GM12874 (cell line): ENCODE data around the gene STXBP1.

Experiments used
- CTCF ChIP-seq: IDR thresholded peaks from 2 replicates; pipeline ENCODE4 v1.5.1; 2011; ENCODE audit warnings: low read depth, mild to moderate bottlenecking, control low read depth, low read length, moderate library complexity; ENCODE audit not compliant: insufficient read depth

STXBP1 gene

GRCh38 chr9:127571971-127572370, 40.1 kb upstream of the STXBP1 start:
- no peak for TF ChIP-seq CTCF

DNA sequence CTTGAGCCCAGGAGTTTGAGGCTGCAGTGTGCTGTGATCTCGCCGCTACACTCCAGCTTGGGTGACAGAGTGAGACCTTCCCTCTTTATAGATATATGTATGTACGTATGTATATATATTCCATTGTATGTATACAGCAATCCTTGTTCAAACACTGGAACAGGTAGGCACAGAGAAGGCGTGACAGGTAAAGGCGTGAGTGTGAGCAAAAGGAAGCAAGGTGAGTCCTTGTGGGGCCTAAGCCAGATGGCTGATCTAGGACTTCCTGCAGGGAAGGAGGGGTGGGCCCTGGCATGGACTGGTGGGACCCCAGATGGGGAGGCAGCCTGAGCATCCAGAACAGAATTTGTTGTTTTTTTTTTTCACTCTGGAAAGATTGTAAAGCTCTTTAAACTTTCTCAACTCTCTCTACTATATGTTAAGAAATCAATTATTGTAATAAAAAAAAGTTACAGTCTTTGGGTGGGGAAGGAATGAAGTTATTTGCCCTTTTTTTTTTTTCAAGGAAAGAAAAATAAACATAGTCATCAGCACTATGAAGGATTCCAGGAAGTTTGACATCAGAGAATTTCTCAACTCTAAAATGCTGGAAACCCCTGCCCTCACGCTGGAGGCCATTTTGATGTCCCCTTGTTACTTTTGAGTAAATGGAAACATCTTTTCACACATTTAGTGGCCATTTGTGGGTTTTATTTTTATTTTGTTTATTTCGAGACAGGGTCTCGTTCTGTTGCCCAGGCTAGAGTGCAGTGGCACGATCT, 38.9 kb upstream of the STXBP1 start:
- TF ChIP-seq CTCF: no peak

DNA sequence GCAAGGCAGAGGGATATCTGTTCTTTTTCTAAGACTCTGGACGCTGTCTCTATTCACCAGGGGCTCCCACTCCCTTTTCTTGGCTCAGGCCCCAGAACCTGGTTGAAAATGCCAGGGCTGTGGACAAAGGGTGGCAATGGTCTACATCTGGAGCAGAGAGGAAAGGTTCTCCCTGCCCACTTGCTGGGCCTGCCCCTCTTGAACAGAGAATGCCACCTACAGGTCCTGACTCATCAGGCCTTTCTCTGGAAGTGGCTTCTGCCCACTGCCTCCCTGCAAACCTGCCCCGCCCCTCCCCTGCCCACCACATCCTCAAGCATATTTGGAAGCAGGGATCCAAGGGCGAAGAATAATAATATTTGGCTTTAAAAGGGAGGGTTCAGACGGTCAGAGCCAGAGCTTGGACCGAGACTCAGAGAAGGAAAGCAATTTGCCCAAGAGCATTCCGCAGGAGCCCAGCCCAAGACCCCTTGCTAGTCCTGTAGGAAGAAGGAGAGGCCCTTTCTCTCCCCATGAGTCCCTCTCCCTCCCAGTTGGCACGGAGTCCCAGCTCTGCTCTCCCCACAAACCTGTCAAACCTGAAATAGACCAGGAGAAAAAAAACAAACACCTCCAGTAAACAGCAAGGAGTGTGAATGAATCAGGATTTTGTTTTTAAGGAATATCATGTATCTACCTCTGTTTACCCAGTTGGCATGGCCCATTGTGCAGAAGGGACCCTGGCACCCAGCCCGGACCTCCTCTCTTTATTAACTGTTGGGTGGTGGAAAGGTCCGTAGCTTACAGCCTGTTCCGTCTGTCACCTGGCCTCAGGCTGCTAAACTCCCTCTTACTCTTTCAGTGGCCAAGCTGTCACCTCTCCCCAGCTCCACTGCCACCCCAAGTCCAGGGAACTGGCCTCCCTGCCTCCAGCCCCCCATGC, 37.7 kb upstream of the STXBP1 start:
- no peak for TF ChIP-seq CTCF

GRCh38 chr9:127575875-127576778, 36.0 kb upstream of the STXBP1 start:
- TF ChIP-seq CTCF: no peak

DNA sequence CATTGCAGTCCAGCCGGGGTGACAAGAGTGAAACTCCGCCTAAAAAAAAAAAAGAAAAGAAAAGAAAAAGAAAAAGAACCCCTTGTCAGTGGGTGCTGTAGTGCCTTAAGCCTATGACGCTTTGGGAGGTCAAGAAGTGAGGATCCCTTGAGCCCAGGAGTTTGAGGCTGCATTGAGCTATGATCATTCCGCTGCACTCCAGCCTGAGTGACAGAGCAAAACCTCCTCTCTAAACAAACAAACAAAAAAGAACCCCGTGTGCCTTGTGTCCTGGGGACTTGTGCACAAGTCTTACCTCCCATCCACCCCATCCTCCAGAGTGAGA, 33.5 kb upstream of the STXBP1 start:
- no peak for TF ChIP-seq CTCF

DNA sequence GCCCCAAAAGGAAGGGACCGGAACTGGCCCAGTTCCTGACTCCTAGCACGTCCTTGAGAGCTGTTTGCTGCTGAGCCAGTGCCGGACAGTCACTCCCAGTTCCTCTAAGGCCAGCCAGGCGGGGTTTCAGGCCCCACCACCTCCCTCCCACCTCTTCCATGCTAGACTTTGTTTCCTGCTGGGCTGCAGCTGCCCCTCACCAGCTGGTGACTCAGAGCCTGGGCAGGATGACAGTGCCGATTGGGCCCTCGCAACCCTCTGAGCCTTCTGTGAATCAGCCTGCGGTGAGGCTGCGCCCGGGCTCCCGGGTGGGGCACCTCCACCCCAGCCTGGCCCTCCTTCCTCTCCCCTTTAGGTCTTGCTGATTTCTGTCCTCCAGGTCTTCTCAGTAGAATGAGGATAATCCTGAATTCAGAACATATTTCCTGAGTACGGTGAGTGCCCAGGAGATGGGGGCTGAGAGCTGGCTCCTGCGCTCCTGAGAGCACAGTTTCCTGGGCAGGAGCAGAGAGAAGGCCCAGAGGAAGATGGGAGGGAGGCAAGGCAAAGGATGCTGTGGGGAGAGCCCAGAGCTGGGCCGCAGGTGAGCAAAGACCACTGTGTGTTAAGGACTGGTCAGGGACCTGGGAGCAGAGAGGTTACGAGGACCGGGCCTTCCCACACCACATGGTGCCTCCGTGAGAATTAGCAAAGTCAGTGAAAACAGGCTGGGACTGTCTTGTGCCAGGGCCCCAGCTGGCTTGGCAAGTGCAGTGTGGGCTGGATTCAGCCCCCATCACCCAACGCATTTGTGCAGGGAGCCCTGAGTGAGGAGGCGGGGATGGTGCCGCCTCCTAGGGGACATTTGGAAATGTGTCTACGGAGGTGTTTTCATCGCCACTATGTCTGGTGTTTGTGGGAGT, 32.9 kb upstream of the STXBP1 start:
- TF ChIP-seq CTCF: no peak
